Gastrocnemius medialis (tissue), 4 donors: Measurements from ENCODE around the gene TDRD5.

Source experiments
- POLR2A ChIP-seq, 2 donors: fragments of 450-650 bp; IDR thresholded peaks; one replicate each; pipeline ENCODE4 v1.6.1; 2017; ENCODE audit warnings: antibody characterized with exemption in 2 of 2, mild to moderate bottlenecking in 2 of 2, moderate library complexity in 2 of 2
- TF ChIP-seq, protein P1 (sequence below), 5 experiments: fragments of 450-650 bp in 3 of 5; fragments of 200-600 bp in 2 of 5; sonication (generic) in 2 of 5; IDR thresholded peaks in 4 of 5; conservative IDR thresholded peaks in 1 of 5; 1 replicate in 4 of 5; 2 replicates in 1 of 5; pipeline ENCODE4 v1.5.1; 2016 to 2019; ENCODE audit warnings: antibody characterized with exemption in 5 of 5, mild to moderate bottlenecking in 3 of 5, moderate library complexity in 3 of 5

DNA sequence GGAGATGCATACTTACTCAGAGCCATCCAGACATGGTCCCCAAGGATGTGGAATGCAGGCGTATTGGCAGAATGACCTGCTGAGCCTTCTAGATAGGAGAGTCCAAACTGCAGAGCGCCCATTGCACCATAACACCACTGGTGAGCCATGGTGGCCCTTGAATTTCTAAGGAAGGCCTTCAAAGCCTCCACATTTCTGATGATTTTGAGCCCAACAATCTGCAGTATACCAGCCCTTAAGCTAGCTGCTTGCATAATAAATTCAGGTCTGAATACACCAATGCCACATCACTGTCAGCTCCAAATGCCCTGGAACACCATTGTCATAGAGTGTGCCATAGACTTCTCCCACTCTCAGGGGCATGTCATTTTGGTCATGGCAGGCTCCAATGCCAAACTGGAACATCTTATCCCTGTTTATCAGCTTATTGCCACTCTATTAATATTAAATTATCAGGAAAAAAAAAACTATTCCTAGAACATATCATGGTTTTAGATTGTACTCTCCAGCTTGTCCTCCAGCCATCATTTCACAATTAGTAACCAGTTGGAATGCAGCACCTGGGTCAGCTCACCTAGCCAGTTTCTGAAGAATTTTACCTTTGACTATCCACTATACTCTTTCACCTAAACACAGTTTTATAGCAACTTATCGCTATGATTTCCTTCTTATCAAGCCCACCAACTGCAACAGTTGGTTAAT, 42.8 kb upstream of the TDRD5 start:
- TF ChIP-seq, protein P1, sequence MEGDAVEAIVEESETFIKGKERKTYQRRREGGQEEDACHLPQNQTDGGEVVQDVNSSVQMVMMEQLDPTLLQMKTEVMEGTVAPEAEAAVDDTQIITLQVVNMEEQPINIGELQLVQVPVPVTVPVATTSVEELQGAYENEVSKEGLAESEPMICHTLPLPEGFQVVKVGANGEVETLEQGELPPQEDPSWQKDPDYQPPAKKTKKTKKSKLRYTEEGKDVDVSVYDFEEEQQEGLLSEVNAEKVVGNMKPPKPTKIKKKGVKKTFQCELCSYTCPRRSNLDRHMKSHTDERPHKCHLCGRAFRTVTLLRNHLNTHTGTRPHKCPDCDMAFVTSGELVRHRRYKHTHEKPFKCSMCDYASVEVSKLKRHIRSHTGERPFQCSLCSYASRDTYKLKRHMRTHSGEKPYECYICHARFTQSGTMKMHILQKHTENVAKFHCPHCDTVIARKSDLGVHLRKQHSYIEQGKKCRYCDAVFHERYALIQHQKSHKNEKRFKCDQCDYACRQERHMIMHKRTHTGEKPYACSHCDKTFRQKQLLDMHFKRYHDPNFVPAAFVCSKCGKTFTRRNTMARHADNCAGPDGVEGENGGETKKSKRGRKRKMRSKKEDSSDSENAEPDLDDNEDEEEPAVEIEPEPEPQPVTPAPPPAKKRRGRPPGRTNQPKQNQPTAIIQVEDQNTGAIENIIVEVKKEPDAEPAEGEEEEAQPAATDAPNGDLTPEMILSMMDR (IDR thresholded peaks at IDR 0.05 in 4 of 5, conservative IDR thresholded peaks at IDR 0.05 in 1 of 5): no peak
- no peak for TF ChIP-seq POLR2A (IDR thresholded peaks at IDR 0.05)
